ENCODE data around the gene ZNF579. TPM values are rescaled to one million over a fixed set of nuclear protein-coding genes. Genes with fewer than 3 reads are reported as not detected.
A peak's percentile ranks its signal among the peaks of the same experiment; 100 is the strongest.

Gene ZNF579
- total and polyA plus RNA-seq, 8 donors: 10.7 to 14.7 (median 12.9) TPM

- TF ChIP-seq, protein P1, sequence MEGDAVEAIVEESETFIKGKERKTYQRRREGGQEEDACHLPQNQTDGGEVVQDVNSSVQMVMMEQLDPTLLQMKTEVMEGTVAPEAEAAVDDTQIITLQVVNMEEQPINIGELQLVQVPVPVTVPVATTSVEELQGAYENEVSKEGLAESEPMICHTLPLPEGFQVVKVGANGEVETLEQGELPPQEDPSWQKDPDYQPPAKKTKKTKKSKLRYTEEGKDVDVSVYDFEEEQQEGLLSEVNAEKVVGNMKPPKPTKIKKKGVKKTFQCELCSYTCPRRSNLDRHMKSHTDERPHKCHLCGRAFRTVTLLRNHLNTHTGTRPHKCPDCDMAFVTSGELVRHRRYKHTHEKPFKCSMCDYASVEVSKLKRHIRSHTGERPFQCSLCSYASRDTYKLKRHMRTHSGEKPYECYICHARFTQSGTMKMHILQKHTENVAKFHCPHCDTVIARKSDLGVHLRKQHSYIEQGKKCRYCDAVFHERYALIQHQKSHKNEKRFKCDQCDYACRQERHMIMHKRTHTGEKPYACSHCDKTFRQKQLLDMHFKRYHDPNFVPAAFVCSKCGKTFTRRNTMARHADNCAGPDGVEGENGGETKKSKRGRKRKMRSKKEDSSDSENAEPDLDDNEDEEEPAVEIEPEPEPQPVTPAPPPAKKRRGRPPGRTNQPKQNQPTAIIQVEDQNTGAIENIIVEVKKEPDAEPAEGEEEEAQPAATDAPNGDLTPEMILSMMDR (IDR thresholded peaks at IDR 0.05): no peak
- Histone ChIP-seq H3K36me3 (peaks cover 0 to 9% of the 10 kb centered on the region in 2 donors), H3K9me3 (no peaks in the 10 kb centered on the region), H3K27ac (peak overlapping the region in 1 of 2 donors; percentile 88), H3K4me1 (peaks cover 11 to 53% of the 10 kb centered on the region in 2 donors), H3K4me3 (peak overlapping the region in 1 of 2 donors; percentile 45), H3K27me3 (no peaks in the 10 kb centered on the region)
- DNase-seq (no peak), ATAC-seq (no peak)
- intact Hi-C loops (cut with DNase I): no loop called here
Observed at GRCh38 chr19:55623561-55623960, 42.9 kb upstream of the ZNF579 start.

DNA sequence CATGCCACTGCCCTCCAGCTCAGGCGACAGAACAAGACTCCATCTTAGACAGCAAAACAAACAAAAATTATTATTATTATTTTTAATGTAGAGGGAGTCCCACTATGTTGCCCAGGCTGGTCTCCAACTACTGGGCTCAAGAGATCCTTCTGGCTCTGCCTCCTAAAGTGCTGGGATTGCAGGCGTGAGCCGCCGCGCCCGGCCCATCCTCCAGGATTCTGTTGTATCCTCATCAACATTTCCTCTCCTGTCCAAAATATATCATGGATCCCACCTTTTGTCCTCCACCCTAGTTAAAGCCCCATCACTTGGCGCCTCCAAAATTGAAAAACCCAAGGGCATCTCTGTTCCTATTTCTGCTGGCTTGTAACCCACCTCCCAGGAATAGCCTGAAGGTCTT lies 42.5 kb upstream of the ZNF579 start:
- H3K27me3 ChIP-seq: no peaks in the 10 kb centered on the region
- no peak overlapping the region for H3K4me3 ChIP-seq
- H3K9me3 ChIP-seq: no peaks in the 10 kb centered on the region
- H3K4me1 ChIP-seq: peaks cover 11 to 57% of the 10 kb centered on the region in 2 donors
- TF ChIP-seq, protein P1 (IDR thresholded peaks at IDR 0.05): no peak
- no peak for ATAC-seq
- H3K36me3 ChIP-seq: peaks cover 0 to 9% of the 10 kb centered on the region in 2 donors
- intact Hi-C loops (cut with DNase I): no loop called here
- peak in 1 of 4 donors; percentile 63 for DNase-seq
- no peak overlapping the region for H3K27ac ChIP-seq

- H3K4me3 ChIP-seq: no peak overlapping the region
- no peaks in the 10 kb centered on the region for H3K27me3 ChIP-seq
- H3K36me3 ChIP-seq: peaks cover 0 to 15% of the 10 kb centered on the region in 2 donors
- DNase-seq: peak in 1 of 4 donors; percentile 79
- intact Hi-C loops (cut with DNase I): no loop called here
- H3K9me3 ChIP-seq: no peaks in the 10 kb centered on the region
- TF ChIP-seq, protein P1 (IDR thresholded peaks at IDR 0.05): no peak
- H3K4me1 ChIP-seq: peaks cover 11 to 64% of the 10 kb centered on the region in 2 donors
- ATAC-seq: no peak
- no peak overlapping the region for H3K27ac ChIP-seq
Observed at GRCh38 chr19:55622242-55622969, 41.8 kb upstream of the ZNF579 start.

DNA sequence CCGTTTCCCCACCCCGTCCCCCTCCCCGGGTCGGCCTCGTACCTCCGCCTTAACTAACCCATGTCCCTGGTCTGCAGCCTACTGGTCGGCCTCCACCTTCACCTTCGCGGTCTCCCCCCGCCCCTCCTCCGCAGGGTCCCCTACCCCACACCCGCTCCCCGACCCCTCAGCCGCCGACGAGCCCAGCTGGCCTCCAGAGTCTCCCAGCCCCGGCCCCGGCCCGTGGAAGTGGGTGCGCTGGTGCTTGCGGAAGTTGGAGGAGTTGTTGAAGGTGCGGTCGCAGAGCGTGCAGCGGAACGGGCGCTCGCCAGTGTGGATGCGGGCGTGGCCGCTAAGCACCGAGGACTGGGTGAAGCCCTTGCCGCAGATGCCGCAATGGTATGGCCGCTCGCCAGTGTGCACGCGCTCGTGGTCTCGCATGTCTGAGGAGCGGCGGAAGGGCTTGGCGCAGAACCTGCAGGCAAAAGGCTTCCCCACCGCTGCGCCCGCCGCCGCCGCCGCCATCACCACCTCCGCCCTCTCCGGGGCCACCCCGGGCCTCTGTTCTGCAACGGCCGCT lies 41.1 kb upstream of the ZNF579 start:
- Histone ChIP-seq H3K4me3 (no peak overlapping the region), H3K27ac (peak overlapping the region in 1 of 2 donors; percentile 79), H3K9me3 (no peaks in the 10 kb centered on the region), H3K36me3 (peaks cover 0 to 21% of the 10 kb centered on the region in 2 donors), H3K27me3 (no peaks in the 10 kb centered on the region), H3K4me1 (peaks cover 11 to 64% of the 10 kb centered on the region in 2 donors)
- intact Hi-C loops (cut with DNase I): no loop called here
- peak in 1 of 4 donors; percentile 84 for DNase-seq
- ATAC-seq: no peak
- TF ChIP-seq, protein P1 (IDR thresholded peaks at IDR 0.05): no peak

- H3K27ac ChIP-seq: peak overlapping the region in 1 of 2 donors; percentile 79
- TF ChIP-seq, protein P1 (IDR thresholded peaks at IDR 0.05): no peak
- no peaks in the 10 kb centered on the region for H3K9me3 ChIP-seq
- no peaks in the 10 kb centered on the region for H3K27me3 ChIP-seq
- peaks cover 0 to 26% of the 10 kb centered on the region in 2 donors for H3K36me3 ChIP-seq
- H3K4me3 ChIP-seq: no peak overlapping the region
- H3K4me1 ChIP-seq: peaks cover 11 to 64% of the 10 kb centered on the region in 2 donors
- no peak for ATAC-seq
- DNase-seq: peak in 1 of 4 donors; percentile 55
- intact Hi-C loops (cut with DNase I): no loop called here
Observed at GRCh38 chr19:55621205-55621672, 40.6 kb upstream of the ZNF579 start.
